Posterior vena cava (tissue), 2 donors: Measurements from ENCODE around the gene KLF9. TPM values are rescaled to one million over a fixed set of nuclear protein-coding genes. Genes with fewer than 3 reads are reported as not detected.
"Not testable (repeated sequence)": the region's sequence is repeated elsewhere in the genome, so short reads cannot be mapped to it uniquely, and the experiment has no call there.

Experiments
- DNase-seq: peaks from one replicate; pipeline ENCODE4 v3.0.0-alpha.2; 2020; ENCODE audit warnings: low spot score
- intact Hi-C, 2 donors: fragments of 100-400 bp; cut with DNase I; formaldehyde crosslinking; loops; one replicate each; pipeline versions ENCODE4 v1.14.1 to v1.14.2; 2022 to 2023
- total RNA-seq, 2 donors: library from RNA; stranded (reverse); fragmentation: NEBNext Ultra II Directional; extraction: Animal tissue kit (Norgen Biotek cat#: 25700); gene quantifications; one replicate each; pipeline ENCODE4 v1.2.1, GENCODE V29; 2021
- donor health status: DM: yes; HTN: yes; CAD: no.
- donor health status: DM: yes; HTN: yes; CAD: no.

The KLF9 gene
- total RNA-seq, 2 donors from 2014 or later = 87.1 to 104 TPM

GRCh38 chr9:70409800-70410199 lies 4.7 kb downstream of the KLF9 start:
- intact Hi-C loops = loop anchor here in 1 of 2 donors (10.0 kb wide), 1 partner anchor 195 kb away; no protein-coding TSS in a partner anchor
- no peak for DNase-seq

- no peak for DNase-seq
- intact Hi-C loops = no loop called here
These were observed 5.2 kb downstream of the KLF9 start for GRCh38 chr9:70409280-70409679.

GRCh38 chr9:70408393-70409040 lies 5.9 kb downstream of the KLF9 start:
- intact Hi-C loops = no loop called here
- DNase-seq = no peak

GRCh38 chr9:70407081-70407503 lies 7.4 kb downstream of the KLF9 start:
- DNase-seq = no peak
- intact Hi-C loops = no loop called here

- DNase-seq = no peak
- intact Hi-C loops = no loop called here
These were observed 8.0 kb downstream of the KLF9 start for GRCh38 chr9:70406434-70406862.

- intact Hi-C loops = no loop called here
These were observed 8.5 kb downstream of the KLF9 start for GRCh38 chr9:70405808-70406433.

GRCh38 chr9:70404261-70404660 lies 10.2 kb downstream of the KLF9 start:
- no peak for DNase-seq
- intact Hi-C loops = no loop called here

More at GRCh38 chr9:70405808-70406433, 8.5 kb downstream of the KLF9 start:
- no peak for DNase-seq

GRCh38 chr9:70403618-70404025 lies 10.8 kb downstream of the KLF9 start:
- no peak for DNase-seq
- intact Hi-C loops = no loop called here

GRCh38 chr9:70403166-70403565 lies 11.3 kb downstream of the KLF9 start:
- intact Hi-C loops = no loop called here
- DNase-seq = no peak

- intact Hi-C loops = no loop called here
- DNase-seq = no peak
These were observed 12.2 kb downstream of the KLF9 start for GRCh38 chr9:70402213-70402612.

GRCh38 chr9:70401241-70401640 lies 13.2 kb downstream of the KLF9 start:
- DNase-seq, intact Hi-C loops: not testable (repeated sequence)

GRCh38 chr9:70400107-70400892 lies 14.2 kb downstream of the KLF9 start:
- no peak for DNase-seq
- intact Hi-C loops = no loop called here

GRCh38 chr9:70399141-70399540 lies 15.3 kb downstream of the KLF9 start:
- intact Hi-C loops = no loop called here
- no peak for DNase-seq

GRCh38 chr9:70398145-70398556 lies 16.3 kb downstream of the KLF9 start:
- intact Hi-C loops = no loop called here
- no peak for DNase-seq

- DNase-seq = no peak
- intact Hi-C loops = no loop called here
These were observed 18.8 kb downstream of the KLF9 start for GRCh38 chr9:70395652-70396051.

GRCh38 chr9:70392850-70393249 lies 21.6 kb downstream of the KLF9 start:
- intact Hi-C loops = no loop called here
- DNase-seq = no peak

GRCh38 chr9:70392189-70392588 lies 22.3 kb downstream of the KLF9 start:
- DNase-seq = no peak
- intact Hi-C loops = no loop called here

GRCh38 chr9:70390933-70391341 lies 23.5 kb downstream of the KLF9 start:
- intact Hi-C loops = no loop called here
- DNase-seq = no peak

- intact Hi-C loops = no loop called here
- no peak for DNase-seq
These were observed 24.7 kb downstream of the KLF9 start for GRCh38 chr9:70389621-70390266.

- no peak for DNase-seq
- intact Hi-C loops = no loop called here
These were observed 25.3 kb downstream of the KLF9 start for GRCh38 chr9:70389188-70389587.
